SH-SY5Y (cell line): ENCODE measurements around the gene SOX6.
A peak's percentile ranks its signal among the peaks of the same experiment; 100 is the strongest.

ENCODE experiments used
- GATA2 ChIP-seq: IDR thresholded peaks from 2 replicates; pipeline ENCODE4 v1.6.1; 2011; ENCODE audit warnings: mild to moderate bottlenecking, low read depth, low read length
- GATA3 ChIP-seq: IDR thresholded peaks from 2 replicates; pipeline ENCODE4 v1.6.1; 2011; ENCODE audit warnings: low read depth, mild to moderate bottlenecking, low read length, moderate library complexity

SOX6 gene

DNA sequence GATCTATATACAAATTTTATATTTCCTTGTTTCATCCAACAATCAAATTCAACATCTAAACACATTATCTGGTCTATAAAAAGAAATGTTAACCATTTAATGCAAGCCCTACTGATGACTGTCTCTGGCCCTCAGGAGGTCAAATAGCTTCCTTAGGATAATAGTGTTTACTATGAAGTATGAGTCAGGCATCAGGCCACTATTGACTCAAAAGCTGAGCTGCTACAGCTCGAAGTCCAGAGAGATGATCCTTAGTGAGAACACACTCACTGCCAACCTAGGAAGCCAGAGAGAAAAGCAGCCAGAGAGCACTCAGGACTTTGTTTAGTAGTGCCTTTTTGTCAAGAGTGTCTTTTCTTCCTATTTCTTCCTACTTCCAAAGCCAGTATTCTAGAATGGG, 171.8 kb downstream of the SOX6 start:
- TF ChIP-seq GATA3 (no peak), GATA2 (no peak)

DNA sequence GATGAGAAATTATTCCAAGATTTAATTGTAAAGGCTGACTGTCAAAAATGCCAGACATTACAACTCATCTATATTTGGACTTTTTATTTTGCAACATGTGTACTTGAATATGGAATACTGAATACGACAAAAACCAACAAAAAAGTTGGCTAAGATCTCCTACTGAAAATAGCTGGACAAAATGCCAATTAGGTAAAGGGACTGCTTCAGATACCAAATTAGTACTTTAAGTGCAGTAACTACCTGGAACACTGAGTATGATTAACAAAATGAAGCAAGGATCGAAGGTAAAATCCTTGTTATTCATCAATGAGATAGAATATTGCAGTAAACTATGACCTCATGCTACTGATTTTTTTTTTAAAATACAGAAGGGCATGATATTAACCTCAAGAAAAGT, 173.8 kb downstream of the SOX6 start:
- TF ChIP-seq GATA3 (no peak), GATA2 (no peak)

DNA sequence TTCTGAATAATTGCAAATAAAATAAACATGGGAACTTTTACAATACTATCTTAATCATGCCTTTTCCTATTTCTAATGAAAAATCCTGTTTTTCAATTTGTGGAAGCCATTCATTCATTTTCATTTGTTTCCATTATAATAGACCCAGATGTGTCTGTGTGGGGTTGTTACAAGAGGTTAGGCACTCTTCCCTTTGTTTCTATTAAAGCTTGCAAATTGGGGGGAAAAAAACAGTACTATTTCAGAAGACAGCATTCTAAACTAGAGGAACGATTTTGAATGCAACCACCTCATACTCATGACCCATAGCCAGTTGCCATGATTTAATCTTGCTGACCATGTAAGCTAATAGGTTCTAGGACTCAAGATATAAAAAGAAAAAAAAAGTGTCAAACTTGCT, 175.5 kb downstream of the SOX6 start:
- TF ChIP-seq GATA2, result no peak
- TF ChIP-seq GATA3, result no peak

DNA sequence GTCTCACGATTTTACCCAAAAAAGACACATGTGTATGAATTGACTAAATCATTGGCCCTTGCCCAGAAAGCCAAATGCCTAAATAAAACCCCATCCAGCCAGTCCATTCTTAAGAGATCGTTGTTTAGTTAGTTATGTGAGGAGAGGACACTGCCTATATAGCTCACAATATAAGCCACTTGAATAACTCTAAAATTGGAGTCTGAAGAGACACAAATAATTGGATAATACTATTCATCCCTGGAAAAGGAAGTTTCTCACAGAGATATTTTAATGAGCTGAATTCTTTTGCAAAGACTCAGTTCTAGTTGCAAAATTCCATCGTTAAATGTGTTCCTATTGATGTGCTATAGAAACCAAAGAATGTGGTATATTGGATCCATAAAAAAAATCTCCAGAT, 176.7 kb downstream of the SOX6 start:
- TF ChIP-seq GATA2 (no peak), GATA3 (no peak)

DNA sequence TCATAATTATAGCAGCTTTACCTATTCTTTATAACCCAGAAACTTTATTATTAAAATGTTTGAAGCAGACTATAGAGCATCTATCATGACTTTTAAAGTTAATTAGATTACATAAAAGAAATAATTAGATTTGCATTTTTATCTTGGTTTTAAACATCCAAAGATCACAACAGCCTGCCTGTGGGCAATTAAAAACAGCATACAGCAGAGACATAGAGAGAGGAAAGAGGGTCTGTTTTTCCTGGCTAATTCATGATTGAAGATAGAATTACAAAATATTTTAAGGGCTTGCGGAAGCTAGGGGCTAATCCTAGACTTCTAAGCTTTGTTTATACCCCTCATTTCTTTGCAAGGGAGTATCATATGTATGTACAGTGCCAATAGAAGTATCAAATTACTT, 178.1 kb downstream of the SOX6 start:
- TF ChIP-seq GATA3 (peak; percentile 9; the same call in 1 of the 2 replicates), GATA2 (no peak)

DNA sequence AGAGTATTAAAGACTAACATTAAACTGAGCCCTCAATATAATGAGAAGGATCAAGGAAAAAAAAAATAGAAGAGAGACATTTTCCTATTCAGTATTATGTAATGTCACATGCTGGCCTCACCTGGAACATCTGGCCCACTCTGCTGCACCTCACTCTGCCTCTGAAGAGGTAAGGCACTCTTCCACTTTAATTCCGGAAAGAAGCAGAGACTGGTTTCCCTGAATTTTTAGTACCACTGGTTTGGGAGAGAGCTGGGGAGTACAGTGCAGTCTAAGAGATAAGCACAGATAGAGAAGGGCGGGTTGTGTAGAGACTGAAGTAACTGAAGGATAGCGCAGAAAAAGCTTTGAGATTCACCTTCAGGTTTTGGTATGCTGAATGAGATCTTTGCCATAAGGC, 178.7 kb downstream of the SOX6 start:
- TF ChIP-seq GATA2 (peak; percentile 56; the same call in 1 of the 2 replicates), GATA3 (no peak)

DNA sequence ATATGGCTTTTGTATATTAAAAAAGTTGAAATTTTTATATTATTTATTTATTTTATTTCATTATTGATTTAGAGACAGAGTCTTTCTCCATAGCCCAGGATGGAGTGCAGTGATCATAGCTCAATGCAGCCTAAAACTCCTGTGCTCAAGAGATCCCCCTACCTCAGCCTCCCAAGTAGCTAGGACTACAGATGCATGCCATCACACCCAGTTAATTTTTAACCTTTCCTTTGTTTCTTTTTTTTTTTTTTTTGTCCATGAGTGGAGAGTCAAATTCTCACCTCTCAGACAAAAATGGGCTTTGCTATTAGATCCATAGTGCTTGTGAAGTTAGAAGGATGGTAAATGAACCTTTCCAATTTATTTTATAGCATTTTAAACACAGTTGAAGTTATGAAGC, 182.5 kb downstream of the SOX6 start:
- no peak for TF ChIP-seq GATA3
- no peak for TF ChIP-seq GATA2

DNA sequence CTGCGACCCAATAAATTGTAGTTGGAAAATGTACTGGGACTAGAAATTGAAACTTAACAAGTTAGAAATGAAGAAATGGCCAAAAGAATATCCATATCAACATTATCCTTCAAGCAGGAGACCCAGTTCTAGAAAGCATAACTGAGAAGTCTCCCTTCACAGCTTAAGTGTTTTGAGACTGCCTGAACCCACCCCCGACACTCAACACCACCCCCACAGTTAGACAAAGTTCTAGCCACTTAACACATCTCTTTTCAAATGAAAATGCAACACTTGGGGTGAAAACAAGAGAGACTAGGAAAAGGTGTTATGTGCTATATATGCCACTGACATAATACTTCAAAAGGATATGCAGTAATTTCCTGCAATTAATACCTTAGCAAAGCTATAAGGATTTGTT, 184.5 kb downstream of the SOX6 start:
- TF ChIP-seq GATA2 (no peak), GATA3 (no peak)

DNA sequence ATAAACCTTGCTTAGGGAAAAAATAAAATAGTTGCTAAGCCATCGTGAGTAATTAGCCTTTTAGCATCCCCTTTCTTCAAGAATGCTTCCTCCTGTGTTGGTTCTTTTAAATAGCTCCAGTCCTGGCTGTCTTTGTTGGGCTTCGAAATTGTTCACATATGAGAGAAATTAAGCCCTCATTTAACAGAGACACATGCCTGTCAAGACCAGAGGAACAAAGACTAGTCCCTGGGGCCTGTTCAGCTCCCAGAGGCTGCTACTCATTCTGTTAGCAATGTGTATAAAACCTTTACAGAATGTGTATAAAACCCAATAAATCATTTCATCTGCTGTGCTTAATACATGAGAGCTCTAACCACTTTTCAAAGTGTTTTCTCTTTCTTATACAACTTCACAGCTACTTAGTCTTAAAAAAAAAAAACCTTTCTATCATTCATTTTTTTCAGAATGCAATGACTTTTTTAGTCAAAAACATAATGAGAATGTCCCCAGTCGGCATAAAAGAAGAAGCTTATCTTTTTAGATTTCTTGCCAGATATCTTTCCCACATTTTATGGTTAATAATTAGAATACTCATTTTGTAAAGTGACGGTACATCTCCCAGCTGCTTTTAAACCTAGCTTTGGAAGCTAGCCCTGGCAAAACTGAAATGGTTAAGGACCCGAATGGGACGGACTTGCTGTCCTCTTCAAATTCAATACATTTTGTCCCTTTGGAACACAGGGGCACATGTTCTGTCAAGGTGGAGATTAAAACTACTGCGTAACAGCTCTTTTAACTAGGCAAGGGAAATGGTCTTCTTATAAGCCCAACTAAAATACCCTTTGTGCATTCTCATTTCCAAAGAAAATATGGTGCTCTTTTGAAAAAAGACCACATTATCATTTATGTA, 186.1 kb downstream of the SOX6 start:
- TF ChIP-seq GATA2 (no peak), GATA3 (no peak)

DNA sequence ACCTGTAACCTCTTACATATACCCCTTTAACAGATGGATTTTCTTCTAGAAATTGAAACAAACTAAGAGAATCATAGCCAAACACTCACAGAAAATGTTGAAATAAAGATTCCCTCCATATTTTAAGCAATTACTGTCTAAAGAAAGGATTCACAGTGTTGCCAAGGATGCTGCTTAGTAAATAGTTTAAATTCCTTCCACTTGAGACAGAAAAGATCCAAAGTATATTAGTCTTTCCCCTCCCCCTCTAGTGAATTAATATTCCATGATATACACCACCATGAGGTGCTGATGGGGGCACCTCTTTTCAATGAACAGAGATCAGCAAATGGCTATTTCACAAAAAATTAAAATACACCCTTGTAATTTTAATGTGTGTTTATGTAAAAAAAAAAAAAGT, 186.8 kb downstream of the SOX6 start:
- TF ChIP-seq GATA3, result no peak
- TF ChIP-seq GATA2, result no peak

DNA sequence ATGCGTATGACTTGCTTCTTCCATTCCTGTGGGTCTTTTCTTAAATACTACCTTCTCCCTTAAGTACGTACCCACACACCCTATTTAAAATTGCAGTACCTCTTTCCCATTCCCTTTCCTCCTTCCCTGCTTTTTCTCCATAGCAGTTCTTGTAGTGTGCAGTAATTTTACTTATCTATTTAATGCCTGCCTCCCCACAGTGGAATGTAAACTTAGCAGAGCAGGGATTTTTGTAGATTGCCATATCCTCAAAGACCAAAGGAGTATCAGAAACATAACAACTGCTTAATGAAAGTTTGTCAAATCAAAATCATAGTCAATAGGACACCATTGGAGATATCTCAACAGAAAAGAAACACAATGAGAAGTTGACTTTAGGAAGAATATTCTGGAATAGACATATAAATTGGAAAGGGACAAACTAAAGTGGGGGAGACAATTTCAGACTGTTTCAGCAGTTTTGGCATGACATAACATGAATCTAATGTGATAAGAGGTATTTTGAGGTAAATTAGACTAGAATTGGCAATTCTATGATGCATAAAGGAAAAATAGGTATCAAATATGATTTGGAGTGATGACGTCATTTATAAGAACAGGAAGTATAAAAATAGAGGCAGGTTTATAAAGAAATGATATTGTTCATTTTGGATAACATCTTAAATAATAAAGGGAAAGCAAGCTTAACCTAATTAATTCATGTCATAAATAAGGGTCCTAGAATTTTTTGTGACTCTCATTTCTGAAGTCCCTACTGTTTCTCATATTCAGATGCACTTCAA, 188.4 kb downstream of the SOX6 start:
- TF ChIP-seq GATA2 (no peak), GATA3 (no peak)

DNA sequence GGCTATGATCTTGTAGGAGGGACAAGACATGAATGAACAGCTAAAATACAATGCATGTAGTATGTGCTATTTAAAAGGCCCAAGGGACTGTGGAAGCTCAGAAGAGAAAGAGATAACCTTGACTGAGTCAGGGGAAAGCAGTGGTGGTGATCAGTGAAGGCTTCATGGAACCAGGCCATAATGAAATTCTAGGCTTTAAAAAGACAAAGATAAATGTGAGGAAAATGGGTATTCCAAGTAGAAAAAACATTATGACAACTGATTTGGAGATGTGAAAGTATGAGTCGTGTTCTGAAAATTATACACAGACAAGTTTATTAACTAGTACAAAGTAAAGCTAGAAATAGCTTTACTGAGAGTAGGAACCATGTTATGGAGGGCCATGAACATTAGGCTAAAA, 189.8 kb downstream of the SOX6 start:
- no peak for TF ChIP-seq GATA2
- no peak for TF ChIP-seq GATA3

DNA sequence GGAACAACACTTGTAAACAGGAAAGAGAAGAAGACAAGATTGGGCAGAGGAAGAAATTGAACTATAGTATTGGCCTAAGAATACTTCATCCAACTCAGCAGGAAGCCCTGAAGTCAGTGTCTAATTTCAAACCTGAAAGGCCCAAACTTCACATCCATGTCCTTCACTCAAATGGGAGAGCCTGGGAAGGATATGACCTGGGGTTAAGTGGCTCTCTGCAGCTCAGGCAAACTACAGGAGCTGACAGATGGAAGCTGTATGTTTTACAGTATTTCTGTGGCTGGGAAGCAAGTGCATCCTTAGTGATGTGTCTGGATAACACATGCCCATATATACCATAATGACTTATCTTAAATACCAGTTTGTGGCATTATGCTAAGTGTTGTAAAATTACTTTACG, 196.2 kb downstream of the SOX6 start:
- TF ChIP-seq GATA2 (no peak), GATA3 (no peak)

DNA sequence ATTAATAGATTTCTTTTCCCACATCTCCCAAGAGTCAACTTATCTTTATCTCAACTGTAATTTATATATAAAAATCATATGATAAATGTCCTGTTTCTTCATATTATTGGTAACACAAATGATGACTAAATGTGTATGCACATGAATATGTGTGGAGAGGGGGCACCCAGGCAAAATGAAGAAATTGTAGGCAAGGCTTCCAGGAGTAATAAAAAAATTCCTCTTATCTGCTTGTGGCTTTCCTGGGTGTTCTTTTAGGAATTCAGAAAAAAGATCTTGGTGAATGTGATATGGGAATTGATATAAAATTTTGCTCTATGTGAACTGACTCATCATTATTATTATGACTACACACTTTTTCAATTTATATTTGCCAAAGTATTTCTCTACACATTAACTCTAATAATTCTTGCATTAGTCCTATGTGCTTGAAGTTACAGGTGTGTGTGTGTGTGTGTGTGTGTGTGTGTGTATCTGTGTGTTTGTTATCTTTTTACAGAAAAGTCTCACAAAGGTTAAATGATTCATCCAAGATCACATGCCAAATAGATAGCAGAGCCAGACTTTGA, 197.8 kb downstream of the SOX6 start:
- no peak for TF ChIP-seq GATA2
- no peak for TF ChIP-seq GATA3

DNA sequence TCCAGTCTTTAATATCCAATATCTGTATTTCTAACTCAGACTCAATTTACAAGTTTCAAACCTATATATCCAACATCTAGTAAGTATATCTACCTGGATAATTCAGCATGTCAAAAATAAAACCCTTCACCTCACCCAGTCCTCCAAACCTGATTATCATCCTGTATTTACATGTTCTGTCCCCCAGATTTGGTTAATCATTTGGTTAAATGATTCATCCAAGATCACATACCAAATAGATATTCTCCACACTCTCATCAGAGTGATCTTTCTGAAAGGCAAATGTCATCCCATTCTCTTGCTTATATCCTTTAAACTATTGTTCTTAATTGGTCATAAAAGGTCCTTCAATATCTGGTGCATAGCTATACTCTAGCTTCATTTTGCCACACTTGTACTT, 199.0 kb downstream of the SOX6 start:
- TF ChIP-seq GATA2 (no peak), GATA3 (no peak)

DNA sequence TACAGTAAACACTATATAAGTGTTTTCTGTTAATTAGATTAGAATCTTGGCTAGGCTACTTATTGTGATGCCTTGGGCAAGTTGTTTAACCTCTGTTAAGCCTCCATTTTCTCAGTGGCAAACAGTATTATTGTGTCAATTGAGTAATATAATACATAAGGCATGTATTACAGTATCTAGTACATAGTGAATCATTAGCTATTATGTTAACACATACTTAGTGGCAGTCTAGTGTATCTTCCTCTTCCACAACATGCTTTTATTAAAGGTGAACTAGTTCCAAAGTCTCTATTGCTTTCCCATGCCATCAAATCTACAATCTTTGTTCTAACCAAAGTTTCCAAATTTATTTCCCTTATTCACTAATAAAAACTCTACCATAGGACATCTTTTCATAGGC, 200.9 kb downstream of the SOX6 start:
- TF ChIP-seq GATA2 (no peak), GATA3 (no peak)
